ENCODE results near the gene GATA2. TPM values are rescaled to one million over a fixed set of nuclear protein-coding genes. Genes with fewer than 3 reads are reported as not detected.

The GATA2 gene
- total RNA-seq, 3 donors from 2014 or later (not counting 1 experiment from before 2014, with no cell fraction given): 0.92 to 225 (median 8.4) TPM

GRCh38 chr3:128432971-128433836, 59.8 kb downstream of the GATA2 start:
- no peaks in the 10 kb centered on the region for H3K36me3 Mint-ChIP-seq
- TF ChIP-seq CTCF (IDR thresholded peaks at IDR 0.05): no peak
- H3K27me3 ChIP-seq (ENCODE audit: control insufficient read depth, insufficient read depth, low read length): peaks cover 3% of the 10 kb centered on the region
- ATAC-seq (no peak), DNase-seq (no peak)
- 17% methylated on average over 53 of the region's 53 CpGs for WGBS (ENCODE audit: insufficient coverage)
- no peaks in the 10 kb centered on the region for H3K9me3 Mint-ChIP-seq
- H3K4me1 Mint-ChIP-seq: peaks cover 0 to 9% of the 10 kb centered on the region in 2 donors
- intact Hi-C loops (cut with micrococcal nuclease): no loop called here
- H3K9me3 ChIP-seq (ENCODE audit: control insufficient read depth, insufficient read depth, low read length): no peaks in the 10 kb centered on the region
- no peak overlapping the region for H3K4me3 Mint-ChIP-seq
- H3K4me3 ChIP-seq (ENCODE audit: low read length): no peak overlapping the region
- no peaks in the 10 kb centered on the region for H3K36me3 ChIP-seq (ENCODE audit: control insufficient read depth, insufficient read depth, low read length)
- H3K27me3 Mint-ChIP-seq (ENCODE audit: low read depth in 2 of 2): peaks cover 34 to 43% of the 10 kb centered on the region in 2 donors
- H3K27ac ChIP-seq (ENCODE audit: low read length): no peak overlapping the region
- no peak overlapping the region for H3K27ac Mint-ChIP-seq
- H3K4me1 ChIP-seq (ENCODE audit: control insufficient read depth, insufficient read depth, low read length): no peaks in the 10 kb centered on the region

GRCh38 chr3:128432301-128432970, 60.6 kb downstream of the GATA2 start:
- Mint-ChIP-seq H3K27me3 (ENCODE audit: low read depth in 2 of 2) (peaks cover 34 to 47% of the 10 kb centered on the region in 2 donors), H3K36me3 (no peaks in the 10 kb centered on the region), H3K9me3 (no peaks in the 10 kb centered on the region), H3K4me1 (peaks cover 0 to 9% of the 10 kb centered on the region in 2 donors), H3K4me3 (no peak overlapping the region), H3K27ac (no peak overlapping the region)
- H3K36me3 ChIP-seq (ENCODE audit: control insufficient read depth, insufficient read depth, low read length): no peaks in the 10 kb centered on the region
- WGBS (ENCODE audit: insufficient coverage): 11% methylated on average over 43 of the region's 43 CpGs
- H3K4me3 ChIP-seq (ENCODE audit: low read length): no peak overlapping the region
- DNase-seq (no peak), ATAC-seq (no peak)
- no peaks in the 10 kb centered on the region for H3K9me3 ChIP-seq (ENCODE audit: control insufficient read depth, insufficient read depth, low read length)
- no peaks in the 10 kb centered on the region for H3K4me1 ChIP-seq (ENCODE audit: control insufficient read depth, insufficient read depth, low read length)
- no peak overlapping the region for H3K27ac ChIP-seq (ENCODE audit: low read length)
- intact Hi-C loops (cut with micrococcal nuclease): no loop called here
- peaks cover 3% of the 10 kb centered on the region for H3K27me3 ChIP-seq (ENCODE audit: control insufficient read depth, insufficient read depth, low read length)
- TF ChIP-seq CTCF (IDR thresholded peaks at IDR 0.05): no peak

GRCh38 chr3:128431803-128432300, 61.1 kb downstream of the GATA2 start:
- H3K4me1 Mint-ChIP-seq: peaks cover 0 to 9% of the 10 kb centered on the region in 2 donors
- Histone ChIP-seq H3K27me3 (ENCODE audit: control insufficient read depth, insufficient read depth, low read length) (peaks cover 3% of the 10 kb centered on the region), H3K4me3 (ENCODE audit: low read length) (no peak overlapping the region), H3K36me3 (ENCODE audit: control insufficient read depth, insufficient read depth, low read length) (no peaks in the 10 kb centered on the region), H3K27ac (ENCODE audit: low read length) (no peak overlapping the region), H3K4me1 (ENCODE audit: control insufficient read depth, insufficient read depth, low read length) (no peaks in the 10 kb centered on the region), H3K9me3 (ENCODE audit: control insufficient read depth, insufficient read depth, low read length) (no peaks in the 10 kb centered on the region)
- no peaks in the 10 kb centered on the region for H3K36me3 Mint-ChIP-seq
- WGBS (ENCODE audit: insufficient coverage): 83% methylated on average over 13 of the region's 13 CpGs
- H3K27me3 Mint-ChIP-seq (ENCODE audit: low read depth in 2 of 2): peaks cover 34 to 45% of the 10 kb centered on the region in 2 donors
- H3K27ac Mint-ChIP-seq: no peak overlapping the region
- H3K4me3 Mint-ChIP-seq: no peak overlapping the region
- no peak for TF ChIP-seq CTCF (IDR thresholded peaks at IDR 0.05)
- no peak for DNase-seq
- intact Hi-C loops (cut with micrococcal nuclease): no loop called here
- ATAC-seq: no peak
- no peaks in the 10 kb centered on the region for H3K9me3 Mint-ChIP-seq
